Measurements from ENCODE around the gene C11orf52.

GRCh38 chr11:111933872-111934271, 15.2 kb downstream of the C11orf52 start:
- TF ChIP-seq POLR2A (IDR thresholded peaks at IDR 0.05) = no peak
- TF ChIP-seq CTCF (IDR thresholded peaks at IDR 0.05) = no peak

Data from Peyer's patch (tissue), 4 donors.